OCI-LY1 (cell line): ENCODE measurements around the gene MYO18B.

ENCODE experiments used
- CTCF ChIP-seq: fragments of 200-600 bp; sonication (generic), shearing (Covaris generic); IDR thresholded peaks from 2 replicates; pipeline ENCODE4 v1.5.1; 2017; ENCODE audit warnings: mild to moderate bottlenecking, antibody characterized with exemption, low read length, moderate library complexity, mixed read lengths
- EZH2 ChIP-seq: fragments of 200-600 bp; sonication (generic), shearing (Covaris generic); IDR thresholded peaks from 2 replicates; pipeline ENCODE4 v1.8.0; 2017; ENCODE audit warnings: borderline replicate concordance, mixed run types, mild to moderate bottlenecking, antibody characterized with exemption, low read length, moderate library complexity, mixed read lengths

GRCh38 chr22:25843660-25844405 is 101.8 kb downstream of the MYO18B start:
- TF ChIP-seq CTCF (no peak), EZH2 (no peak)
